OCI-LY3 (cell line): Measurements from ENCODE around the gene PATJ.
A peak's percentile ranks its signal among the peaks of the same experiment; 100 is the strongest.

Experiments
- H2AFZ ChIP-seq: fragments of 200-600, 300-600 bp; shearing (Covaris generic); 2 replicates; pipeline ENCODE4 v1.6.0; 2014; ENCODE audit warnings: antibody characterized with exemption, low read depth, low read length
- H3K27ac ChIP-seq: fragments of 200-600, 300-600 bp; sonication (generic); 2 replicates; pipeline ENCODE4 v1.5.1; 2014; ENCODE audit warnings: mild to moderate bottlenecking, low read length, moderate library complexity, mixed read lengths
- H3K27me3 ChIP-seq: fragments of 200-600, 300-600 bp; sonication (generic); 2 replicates; pipeline ENCODE4 v1.6.1; 2014; ENCODE audit warnings: low read depth, low read length, mixed read lengths
- H3K36me3 ChIP-seq: fragments of 200-600, 300-600 bp; sonication (generic); replicated peaks from 2 replicates; pipeline ENCODE3; 2014; ENCODE audit warnings: low read depth, low read length, mixed read lengths
- H3K4me1 ChIP-seq: fragments of 300-600, 200-600 bp; sonication (generic); 2 replicates; pipeline ENCODE4 v1.6.1; 2014; ENCODE audit warnings: low read length, mixed read lengths
- H3K4me2 ChIP-seq: fragments of 200-600, 300-600 bp; sonication (generic); 2 replicates; pipeline ENCODE4 v1.6.1; 2014; ENCODE audit warnings: low read length, mixed read lengths
- H3K4me3 ChIP-seq: fragments of 300-600, 200-600 bp; sonication (generic); 2 replicates; pipeline ENCODE4 v1.5.1; 2014; ENCODE audit warnings: antibody characterized with exemption, mild to moderate bottlenecking, low read length, moderate library complexity
- H3K79me2 ChIP-seq: fragments of 300-600, 200-600 bp; shearing (Covaris generic); 2 replicates; pipeline ENCODE4 v1.6.1; 2014; ENCODE audit warnings: mild to moderate bottlenecking, low read length, mixed read lengths
- H3K9ac ChIP-seq: fragments of 300-600, 200-600 bp; shearing (Covaris generic); 2 replicates; pipeline ENCODE4 v1.6.0; 2014; ENCODE audit warnings: mild to moderate bottlenecking, low read length, moderate library complexity
- H3K9me3 ChIP-seq: fragments of 200-600, 300-600 bp; shearing (Covaris generic); 2 replicates; pipeline ENCODE4 v1.6.1; 2014; ENCODE audit warnings: low read length, mixed read lengths; ENCODE audit not compliant: insufficient read depth
- H4K20me1 ChIP-seq: fragments of 200-600, 300-600 bp; sonication (generic); 2 replicates; pipeline ENCODE4 v1.6.1; 2016; ENCODE audit warnings: low read length, mixed read lengths; ENCODE audit not compliant: insufficient read depth
- EZH2phosphoT487 ChIP-seq: fragments of 200-600 bp; shearing (Covaris generic); IDR thresholded peaks from 2 replicates; pipeline ENCODE4 v1.6.1; 2018; ENCODE audit warnings: antibody characterized with exemption, mixed run types, low read depth
- TF ChIP-seq, protein P1 (sequence below): fragments of 200-600, 300-600 bp; sonication (generic); IDR thresholded peaks from 2 replicates; pipeline ENCODE4 v1.5.1; 2014; ENCODE audit warnings: antibody characterized with exemption, low read length, low read depth

Gene PATJ, protein sequence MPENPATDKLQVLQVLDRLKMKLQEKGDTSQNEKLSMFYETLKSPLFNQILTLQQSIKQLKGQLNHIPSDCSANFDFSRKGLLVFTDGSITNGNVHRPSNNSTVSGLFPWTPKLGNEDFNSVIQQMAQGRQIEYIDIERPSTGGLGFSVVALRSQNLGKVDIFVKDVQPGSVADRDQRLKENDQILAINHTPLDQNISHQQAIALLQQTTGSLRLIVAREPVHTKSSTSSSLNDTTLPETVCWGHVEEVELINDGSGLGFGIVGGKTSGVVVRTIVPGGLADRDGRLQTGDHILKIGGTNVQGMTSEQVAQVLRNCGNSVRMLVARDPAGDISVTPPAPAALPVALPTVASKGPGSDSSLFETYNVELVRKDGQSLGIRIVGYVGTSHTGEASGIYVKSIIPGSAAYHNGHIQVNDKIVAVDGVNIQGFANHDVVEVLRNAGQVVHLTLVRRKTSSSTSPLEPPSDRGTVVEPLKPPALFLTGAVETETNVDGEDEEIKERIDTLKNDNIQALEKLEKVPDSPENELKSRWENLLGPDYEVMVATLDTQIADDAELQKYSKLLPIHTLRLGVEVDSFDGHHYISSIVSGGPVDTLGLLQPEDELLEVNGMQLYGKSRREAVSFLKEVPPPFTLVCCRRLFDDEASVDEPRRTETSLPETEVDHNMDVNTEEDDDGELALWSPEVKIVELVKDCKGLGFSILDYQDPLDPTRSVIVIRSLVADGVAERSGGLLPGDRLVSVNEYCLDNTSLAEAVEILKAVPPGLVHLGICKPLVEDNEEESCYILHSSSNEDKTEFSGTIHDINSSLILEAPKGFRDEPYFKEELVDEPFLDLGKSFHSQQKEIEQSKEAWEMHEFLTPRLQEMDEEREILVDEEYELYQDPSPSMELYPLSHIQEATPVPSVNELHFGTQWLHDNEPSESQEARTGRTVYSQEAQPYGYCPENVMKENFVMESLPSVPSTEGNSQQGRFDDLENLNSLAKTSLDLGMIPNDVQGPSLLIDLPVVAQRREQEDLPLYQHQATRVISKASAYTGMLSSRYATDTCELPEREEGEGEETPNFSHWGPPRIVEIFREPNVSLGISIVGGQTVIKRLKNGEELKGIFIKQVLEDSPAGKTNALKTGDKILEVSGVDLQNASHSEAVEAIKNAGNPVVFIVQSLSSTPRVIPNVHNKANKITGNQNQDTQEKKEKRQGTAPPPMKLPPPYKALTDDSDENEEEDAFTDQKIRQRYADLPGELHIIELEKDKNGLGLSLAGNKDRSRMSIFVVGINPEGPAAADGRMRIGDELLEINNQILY (N-terminal part only)

DNA sequence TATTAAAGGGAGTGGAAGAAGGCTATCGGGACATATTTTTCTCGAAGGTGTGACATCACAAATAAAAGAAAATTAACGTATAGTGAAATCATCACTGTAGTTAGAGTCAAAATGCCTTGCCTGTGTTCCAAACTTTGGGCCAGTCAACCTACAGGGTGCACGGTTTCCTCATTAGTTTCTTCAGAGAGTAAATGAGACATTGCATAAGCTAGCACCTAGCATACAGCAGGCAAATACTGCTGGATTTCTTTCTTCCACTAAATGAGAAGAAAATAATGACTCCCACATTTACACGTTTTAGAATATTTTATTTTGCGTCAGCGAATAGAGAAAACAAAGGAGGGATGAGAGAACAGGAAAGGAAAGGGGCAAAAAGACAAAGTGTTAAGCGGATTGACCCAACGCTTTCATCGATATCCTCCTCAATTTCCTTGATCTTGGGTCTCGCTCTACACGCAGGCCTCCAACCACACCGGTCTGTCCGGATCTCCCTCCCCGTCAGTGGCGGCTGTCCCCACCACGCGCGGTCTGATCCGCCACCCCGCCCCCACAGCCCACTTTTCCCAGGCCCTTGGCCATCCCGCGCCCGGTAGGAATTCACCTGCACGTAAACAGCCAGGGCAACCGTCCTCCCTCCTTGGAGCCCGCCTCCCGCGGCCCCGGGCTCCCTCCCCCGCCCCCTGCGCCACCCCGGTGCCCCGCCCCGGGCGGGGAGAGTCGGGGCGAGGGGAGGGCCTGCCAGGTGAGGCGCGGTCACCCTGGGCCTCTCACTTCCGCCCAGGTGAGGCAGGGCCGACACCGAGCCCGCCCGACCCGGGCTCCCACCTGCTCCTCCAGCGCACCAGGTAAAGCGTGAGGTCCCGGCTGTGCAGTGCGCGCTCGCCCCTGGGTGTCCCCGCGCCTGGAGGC lies at the start of gene PATJ:
TSS of gene PATJ (plus strand) at position 770 of the 909 bp plus-strand sequence. CDS start 20,413 bp downstream, outside the sequence.
- no peaks in the 10 kb centered on the region for H3K27me3 ChIP-seq
- H3K4me2 ChIP-seq = peak within 1 kb of the TSS; percentile 80
- no peak within 1 kb of the TSS for H3K27ac ChIP-seq
- peak within 1 kb of the TSS; percentile 68 for H3K9ac ChIP-seq
- peak within 1 kb of the TSS; percentile 93 for H3K4me3 ChIP-seq
- no peaks in the 10 kb centered on the region for H4K20me1 ChIP-seq
- no peaks in the 10 kb centered on the region for H3K79me2 ChIP-seq
- H3K36me3 ChIP-seq = no peaks in the 10 kb centered on the region
- H3K9me3 ChIP-seq = no peaks in the 10 kb centered on the region
- peak within 1 kb of the TSS; percentile 93 for H2AFZ ChIP-seq
- TF ChIP-seq, protein P1, sequence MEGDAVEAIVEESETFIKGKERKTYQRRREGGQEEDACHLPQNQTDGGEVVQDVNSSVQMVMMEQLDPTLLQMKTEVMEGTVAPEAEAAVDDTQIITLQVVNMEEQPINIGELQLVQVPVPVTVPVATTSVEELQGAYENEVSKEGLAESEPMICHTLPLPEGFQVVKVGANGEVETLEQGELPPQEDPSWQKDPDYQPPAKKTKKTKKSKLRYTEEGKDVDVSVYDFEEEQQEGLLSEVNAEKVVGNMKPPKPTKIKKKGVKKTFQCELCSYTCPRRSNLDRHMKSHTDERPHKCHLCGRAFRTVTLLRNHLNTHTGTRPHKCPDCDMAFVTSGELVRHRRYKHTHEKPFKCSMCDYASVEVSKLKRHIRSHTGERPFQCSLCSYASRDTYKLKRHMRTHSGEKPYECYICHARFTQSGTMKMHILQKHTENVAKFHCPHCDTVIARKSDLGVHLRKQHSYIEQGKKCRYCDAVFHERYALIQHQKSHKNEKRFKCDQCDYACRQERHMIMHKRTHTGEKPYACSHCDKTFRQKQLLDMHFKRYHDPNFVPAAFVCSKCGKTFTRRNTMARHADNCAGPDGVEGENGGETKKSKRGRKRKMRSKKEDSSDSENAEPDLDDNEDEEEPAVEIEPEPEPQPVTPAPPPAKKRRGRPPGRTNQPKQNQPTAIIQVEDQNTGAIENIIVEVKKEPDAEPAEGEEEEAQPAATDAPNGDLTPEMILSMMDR = no peak
- TF ChIP-seq EZH2phosphoT487 = no peak
- peaks cover 10% of the 10 kb centered on the region; the same call in 1 of the 2 replicates for H3K4me1 ChIP-seq

DNA sequence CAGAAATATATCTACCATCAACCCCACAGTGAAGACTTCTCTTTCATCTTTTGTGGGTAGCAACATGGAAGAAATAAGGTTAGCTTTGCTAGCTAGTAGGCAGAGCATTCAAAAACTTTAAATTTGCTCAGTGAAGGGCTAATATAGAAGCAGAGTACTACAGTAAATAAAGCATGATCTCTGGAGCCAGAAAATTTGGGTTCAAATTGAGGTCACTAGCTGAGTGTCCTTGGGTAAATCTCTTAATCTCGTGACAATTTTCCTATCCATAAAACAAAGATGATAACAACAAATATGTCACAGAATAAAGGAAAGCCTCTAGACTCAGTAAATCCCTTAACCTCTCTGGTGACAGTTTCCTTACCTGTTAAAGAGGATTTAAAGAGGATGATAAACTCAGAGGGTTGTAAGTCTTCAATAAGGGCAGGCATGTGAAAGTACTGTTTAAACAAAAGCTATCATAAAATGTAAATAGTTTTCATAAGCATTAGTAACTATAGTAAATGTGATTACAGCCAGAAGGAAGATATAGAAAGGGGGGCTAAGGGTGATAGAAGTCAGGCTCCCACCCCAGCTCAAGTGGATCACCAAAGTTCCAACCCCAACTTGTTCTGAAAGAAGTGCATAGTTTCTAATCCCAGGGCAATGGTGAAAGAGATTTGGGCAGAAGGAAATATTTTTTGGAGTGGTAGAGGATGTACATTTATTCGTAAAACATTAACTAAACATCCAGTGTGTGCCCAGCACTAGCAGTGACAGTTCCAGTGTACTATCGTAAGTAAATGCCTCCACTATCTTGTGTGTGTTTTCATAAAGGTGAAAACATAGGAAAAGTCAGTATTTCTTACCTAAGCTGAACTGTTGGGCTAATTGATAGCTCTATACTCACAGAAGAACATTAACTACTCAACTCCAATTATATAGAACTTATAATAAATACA lies 42.1 kb upstream of the PATJ start:
- H3K27ac ChIP-seq = no peak overlapping the region
- no peak overlapping the region for H3K4me3 ChIP-seq
- H4K20me1 ChIP-seq = no peaks in the 10 kb centered on the region
- no peak overlapping the region for H3K4me2 ChIP-seq
- H3K36me3 ChIP-seq = no peaks in the 10 kb centered on the region
- no peaks in the 10 kb centered on the region for H3K27me3 ChIP-seq
- no peaks in the 10 kb centered on the region for H3K9me3 ChIP-seq
- no peak overlapping the region for H3K9ac ChIP-seq
- no peak for TF ChIP-seq EZH2phosphoT487
- TF ChIP-seq, protein P1 = no peak
- no peak overlapping the region for H2AFZ ChIP-seq
- no peaks in the 10 kb centered on the region for H3K79me2 ChIP-seq
- no peaks in the 10 kb centered on the region for H3K4me1 ChIP-seq
